Hepatocyte (in vitro differentiated cells): ENCODE measurements around the gene MXRA7.
A peak's percentile ranks its signal among the peaks of the same experiment; 100 is the strongest.

Experiments
- EZH2 ChIP-seq: fragments of 200-600 bp; sonication (generic); IDR thresholded peaks from 2 replicates; pipeline ENCODE4 v1.6.1; 2016; ENCODE audit warnings: antibody characterized with exemption, mild to moderate bottlenecking, borderline replicate concordance
- EZH2phosphoT487 ChIP-seq: fragments of 200-600 bp; sonication (generic); IDR thresholded peaks from one replicate; pipeline ENCODE4 v1.6.1; 2018; ENCODE audit warnings: antibody characterized with exemption, mild to moderate bottlenecking, low read depth, moderate library complexity; ENCODE audit not compliant: unreplicated experiment, severe bottlenecking
- TF ChIP-seq, protein P1 (sequence below): fragments of 200-600 bp; sonication (generic); IDR thresholded peaks from 2 replicates; pipeline ENCODE4 v1.5.1; 2016; ENCODE audit warnings: antibody characterized with exemption, mild to moderate bottlenecking; ENCODE audit not compliant: poor library complexity

DNA sequence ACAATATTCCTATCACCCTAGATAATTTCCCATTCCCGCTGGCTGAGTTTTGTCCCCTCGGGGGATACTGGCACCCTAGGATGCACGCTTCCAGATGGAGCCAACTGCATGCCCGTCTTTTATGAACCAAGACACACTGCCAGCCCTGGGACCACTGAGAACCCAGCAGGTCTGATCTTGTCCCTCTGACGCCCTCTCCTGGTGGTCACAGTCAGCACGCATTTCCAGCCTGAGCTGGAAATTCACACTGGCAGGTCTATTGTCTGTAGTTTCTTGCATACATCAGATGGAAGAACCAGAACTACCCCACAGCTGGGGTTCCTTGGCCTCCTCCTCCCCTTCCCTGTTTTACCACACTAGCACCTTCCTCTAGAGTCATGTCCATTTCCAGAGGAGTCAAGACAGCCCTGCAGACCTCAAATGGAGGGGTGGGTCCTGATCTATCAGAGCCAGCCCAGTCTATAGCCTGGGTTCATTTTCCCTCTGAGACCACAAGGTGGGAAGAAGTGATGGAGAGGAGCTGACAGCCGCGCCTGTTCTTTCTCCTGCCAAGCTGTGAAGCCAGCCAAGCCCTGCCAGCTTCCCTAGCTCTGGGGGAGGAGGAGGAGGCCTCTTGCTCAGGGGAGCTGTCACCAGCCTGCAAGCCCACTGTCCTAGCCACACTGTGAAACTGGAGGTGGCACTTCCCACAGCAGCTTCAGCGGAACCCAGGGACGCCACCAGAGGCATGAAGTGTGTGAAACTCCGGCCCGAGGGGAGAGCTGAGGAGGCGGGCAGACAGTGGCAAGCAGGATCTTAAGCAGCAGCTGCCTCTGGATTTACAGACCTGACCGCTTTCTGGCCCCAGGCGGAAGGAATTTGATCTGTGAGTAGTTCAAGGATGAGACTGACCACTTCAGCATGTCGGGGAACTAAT is 29.3 kb downstream of the MXRA7 start:
- TF ChIP-seq EZH2 (no peak), EZH2phosphoT487 (no peak)
- TF ChIP-seq, protein P1, sequence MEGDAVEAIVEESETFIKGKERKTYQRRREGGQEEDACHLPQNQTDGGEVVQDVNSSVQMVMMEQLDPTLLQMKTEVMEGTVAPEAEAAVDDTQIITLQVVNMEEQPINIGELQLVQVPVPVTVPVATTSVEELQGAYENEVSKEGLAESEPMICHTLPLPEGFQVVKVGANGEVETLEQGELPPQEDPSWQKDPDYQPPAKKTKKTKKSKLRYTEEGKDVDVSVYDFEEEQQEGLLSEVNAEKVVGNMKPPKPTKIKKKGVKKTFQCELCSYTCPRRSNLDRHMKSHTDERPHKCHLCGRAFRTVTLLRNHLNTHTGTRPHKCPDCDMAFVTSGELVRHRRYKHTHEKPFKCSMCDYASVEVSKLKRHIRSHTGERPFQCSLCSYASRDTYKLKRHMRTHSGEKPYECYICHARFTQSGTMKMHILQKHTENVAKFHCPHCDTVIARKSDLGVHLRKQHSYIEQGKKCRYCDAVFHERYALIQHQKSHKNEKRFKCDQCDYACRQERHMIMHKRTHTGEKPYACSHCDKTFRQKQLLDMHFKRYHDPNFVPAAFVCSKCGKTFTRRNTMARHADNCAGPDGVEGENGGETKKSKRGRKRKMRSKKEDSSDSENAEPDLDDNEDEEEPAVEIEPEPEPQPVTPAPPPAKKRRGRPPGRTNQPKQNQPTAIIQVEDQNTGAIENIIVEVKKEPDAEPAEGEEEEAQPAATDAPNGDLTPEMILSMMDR, result peak; percentile 85
